GM23338 (cell line): ENCODE data around the gene ERMN. TPM values are rescaled to one million over a fixed set of nuclear protein-coding genes. Genes with fewer than 3 reads are reported as not detected.

Source experiments
- ATAC-seq: fragments of 200-7000 bp; cut with Tn5 transposase; 3 replicates; pipeline ENCODE4 v1.9.1; 2020
- DNase-seq: peaks from one replicate; pipeline ENCODE4 v3.0.0-alpha.2; 2015; ENCODE audit warnings: low spot score
- H2AFZ ChIP-seq: fragments of 200-600 bp; sonication (generic); 2 replicates; pipeline ENCODE4 v1.8.0; 2016; ENCODE audit warnings: antibody characterized with exemption, mild to moderate bottlenecking, moderate library complexity
- H3F3A ChIP-seq: fragments of 200-600 bp; sonication (generic); replicated peaks from 2 replicates; pipeline ENCODE4 v1.8.0; 2017; ENCODE audit warnings: antibody characterized with exemption, mixed run types, low read depth
- H3K27ac ChIP-seq: fragments of 200-600 bp; sonication (generic); 2 replicates; pipeline ENCODE4 v1.6.1; 2016; ENCODE audit warnings: low read depth
- H3K27me3 ChIP-seq: fragments of 200-600 bp; sonication (generic); 2 replicates; pipeline ENCODE4 v1.8.0; 2016; ENCODE audit warnings: mild to moderate bottlenecking, mixed run types, moderate library complexity; ENCODE audit not compliant: insufficient read depth
- H3K36me3 ChIP-seq: fragments of 200-600 bp; sonication (generic); 2 replicates; pipeline ENCODE4 v1.8.0; 2016; ENCODE audit warnings: mild to moderate bottlenecking; ENCODE audit not compliant: insufficient read depth
- H3K4me1 ChIP-seq: fragments of 200-600 bp; sonication (generic); 2 replicates; pipeline ENCODE4 v1.8.0; 2016; ENCODE audit warnings: mild to moderate bottlenecking, moderate library complexity; ENCODE audit not compliant: insufficient read depth
- H3K4me2 ChIP-seq: fragments of 200-600 bp; sonication (generic); 2 replicates; pipeline ENCODE4 v1.7.1; 2017; ENCODE audit warnings: mixed run types
- H3K4me3 ChIP-seq: fragments of 200-600 bp; sonication (generic); 2 replicates; pipeline ENCODE4 v1.6.1; 2016; ENCODE audit warnings: mixed run types
- H3K79me2 ChIP-seq: fragments of 200-600 bp; sonication (generic); replicated peaks from 2 replicates; pipeline ENCODE4 v1.8.0; 2017; ENCODE audit warnings: mild to moderate bottlenecking; ENCODE audit not compliant: insufficient read depth
- H3K9me2 ChIP-seq: fragments of 200-600 bp; sonication (generic); 2 replicates; pipeline ENCODE4 v1.8.0; 2017; ENCODE audit not compliant: insufficient read depth
- H4K20me1 ChIP-seq: fragments of 200-600 bp; sonication (generic); replicated peaks from 2 replicates; pipeline ENCODE4 v1.8.0; 2017; ENCODE audit warnings: mild to moderate bottlenecking; ENCODE audit not compliant: insufficient read depth
- H3K27ac Mint-ChIP-seq: 2 replicates; pipeline ENCODE4 v1.8.0; 2020; ENCODE audit warnings: inconsistent platforms, mild to moderate bottlenecking, moderate library complexity, mixed read lengths
- H3K27me3 Mint-ChIP-seq: 3 replicates; pipeline ENCODE4 v1.8.0; 2022; ENCODE audit warnings: low read depth, mild to moderate bottlenecking, moderate library complexity, mixed read lengths, inconsistent platforms; ENCODE audit not compliant: insufficient read depth, poor library complexity
- H3K36me3 Mint-ChIP-seq: 3 replicates; pipeline ENCODE4 v1.8.0; 2021; ENCODE audit warnings: low read depth, mild to moderate bottlenecking, inconsistent platforms, moderate library complexity, mixed read lengths
- H3K4me1 Mint-ChIP-seq: 3 replicates; pipeline ENCODE4 v1.8.0; 2020; ENCODE audit warnings: mild to moderate bottlenecking, inconsistent platforms, mixed read lengths
- H3K4me3 Mint-ChIP-seq: 3 replicates; pipeline ENCODE4 v1.8.0; 2021; ENCODE audit warnings: moderate library complexity, mild to moderate bottlenecking, inconsistent platforms, mixed read lengths
- H3K9me3 Mint-ChIP-seq: 3 replicates; pipeline ENCODE4 v1.8.0; 2020; ENCODE audit warnings: moderate library complexity, mild to moderate bottlenecking, inconsistent platforms, mixed read lengths
- CREB1 ChIP-seq: fragments of 250-450 bp; sonication (Bioruptor Pico); IDR thresholded peaks from 2 replicates; pipeline ENCODE4 v1.5.0; 2020; ENCODE audit warnings: low read depth, mild to moderate bottlenecking, moderate library complexity
- EZH2 ChIP-seq: fragments of 200-600 bp; sonication (generic); IDR thresholded peaks from one replicate; pipeline ENCODE4 v1.8.0; 2017; ENCODE audit warnings: antibody characterized with exemption, mild to moderate bottlenecking, low read depth; ENCODE audit not compliant: unreplicated experiment
- EZH2phosphoT487 ChIP-seq: fragments of 200-600 bp; sonication (generic); IDR thresholded peaks from one replicate; pipeline ENCODE4 v1.8.1; 2018; ENCODE audit warnings: antibody characterized with exemption; ENCODE audit not compliant: unreplicated experiment
- JUNB ChIP-seq: IDR thresholded peaks from one replicate; pipeline ENCODE4 v1.6.1; 2016; ENCODE audit warnings: antibody characterized with exemption; ENCODE audit not compliant: unreplicated experiment
- STAT1 ChIP-seq: IDR thresholded peaks from one replicate; pipeline ENCODE4 v1.6.1; 2016; ENCODE audit warnings: antibody characterized with exemption; ENCODE audit not compliant: unreplicated experiment
- ZNF114 ChIP-seq: fragments of 250-450 bp; sonication (Bioruptor Pico); IDR thresholded peaks from 2 replicates; pipeline ENCODE4 v1.5.0; 2020; ENCODE audit warnings: mild to moderate bottlenecking, moderate library complexity
- ZNF331 ChIP-seq: fragments of 250-450 bp; sonication (Bioruptor Pico); IDR thresholded peaks from 2 replicates; pipeline ENCODE4 v1.5.0; 2020; ENCODE audit warnings: low read depth, mild to moderate bottlenecking, moderate library complexity
- polyA plus RNA-seq: library from polyadenylated mRNA; unstranded; fragments of >200 nt; fragmentation: Nextera tagmentation; extraction: Ambion mirVana; gene quantifications from 2 replicates; pipeline ENCODE4 v1.2.1, GENCODE V29; 2016
- total RNA-seq: library from RNA; depleted of rRNA; stranded (reverse); fragments of >200 nt; shearing (Covaris generic); gene quantifications from 2 replicates; pipeline ENCODE4 v1.2.3, GENCODE V29; 2014
- TF ChIP-seq, protein P1 (sequence below), 2 experiments: fragments of 200-600 bp in 1 of 2; sonication (generic) in 1 of 2; conservative IDR thresholded peaks; 2 replicates each; pipeline versions ENCODE4 v1.5.1 to v1.6.1; 2016 to 2017; ENCODE audit warnings: antibody characterized with exemption in 2 of 2, low read depth in 2 of 2, mild to moderate bottlenecking in 2 of 2, moderate library complexity in 1 of 2
- TF ChIP-seq, protein P2 (sequence below): IDR thresholded peaks from one replicate; pipeline ENCODE4 v1.6.1; 2018; ENCODE audit warnings: antibody characterized with exemption; ENCODE audit not compliant: unreplicated experiment
- TF ChIP-seq, protein P3 (sequence below): IDR thresholded peaks from 2 replicates; pipeline ENCODE4 v1.6.1; 2016; ENCODE audit warnings: antibody characterized with exemption

The ERMN gene
- total and polyA plus RNA-seq, 2 experiments from 2014 or later: 0.35 to 0.44 TPM

DNA sequence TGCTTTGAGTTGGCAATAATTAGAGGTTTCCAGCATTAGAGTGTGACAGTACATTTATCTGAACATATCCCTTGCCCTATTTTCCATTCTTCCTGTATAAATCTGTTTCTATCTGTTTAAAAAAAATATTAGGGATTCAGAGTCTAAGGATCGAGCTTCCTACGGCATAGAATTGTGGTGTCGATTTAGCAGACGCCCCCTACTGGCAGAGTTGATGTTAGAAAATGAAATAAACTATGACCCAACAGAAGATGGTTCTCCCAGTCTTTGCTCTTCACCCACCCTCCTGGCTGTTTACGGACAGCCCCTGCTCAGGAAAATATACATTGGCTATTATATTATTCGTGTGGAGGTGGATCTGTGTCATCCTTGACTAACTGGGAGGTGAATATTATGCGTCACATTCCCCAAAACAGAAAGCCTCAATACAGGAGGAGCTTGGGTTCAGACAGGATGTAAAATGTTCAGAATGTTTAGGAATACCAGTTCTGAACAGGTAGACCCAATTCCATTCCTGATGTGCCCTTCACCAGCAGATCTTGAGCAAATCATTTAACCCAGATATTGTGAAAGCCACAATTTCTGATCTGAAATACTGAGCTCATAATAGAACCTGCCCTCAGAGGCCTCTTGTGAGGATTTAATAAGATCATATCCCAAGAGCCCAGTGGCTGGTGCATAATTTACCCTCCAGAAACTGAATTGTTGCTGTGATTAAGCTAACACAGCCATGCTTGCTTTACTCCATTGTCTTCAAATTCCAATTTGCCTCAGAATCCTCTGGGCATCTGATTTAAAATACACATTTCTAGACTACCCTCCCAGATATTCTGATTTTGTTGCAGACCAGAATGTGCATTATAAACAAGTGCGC, 10.8 kb upstream of the ERMN start:
- TF ChIP-seq JUNB (no peak), EZH2 (no peak)
- TF ChIP-seq, protein P1, sequence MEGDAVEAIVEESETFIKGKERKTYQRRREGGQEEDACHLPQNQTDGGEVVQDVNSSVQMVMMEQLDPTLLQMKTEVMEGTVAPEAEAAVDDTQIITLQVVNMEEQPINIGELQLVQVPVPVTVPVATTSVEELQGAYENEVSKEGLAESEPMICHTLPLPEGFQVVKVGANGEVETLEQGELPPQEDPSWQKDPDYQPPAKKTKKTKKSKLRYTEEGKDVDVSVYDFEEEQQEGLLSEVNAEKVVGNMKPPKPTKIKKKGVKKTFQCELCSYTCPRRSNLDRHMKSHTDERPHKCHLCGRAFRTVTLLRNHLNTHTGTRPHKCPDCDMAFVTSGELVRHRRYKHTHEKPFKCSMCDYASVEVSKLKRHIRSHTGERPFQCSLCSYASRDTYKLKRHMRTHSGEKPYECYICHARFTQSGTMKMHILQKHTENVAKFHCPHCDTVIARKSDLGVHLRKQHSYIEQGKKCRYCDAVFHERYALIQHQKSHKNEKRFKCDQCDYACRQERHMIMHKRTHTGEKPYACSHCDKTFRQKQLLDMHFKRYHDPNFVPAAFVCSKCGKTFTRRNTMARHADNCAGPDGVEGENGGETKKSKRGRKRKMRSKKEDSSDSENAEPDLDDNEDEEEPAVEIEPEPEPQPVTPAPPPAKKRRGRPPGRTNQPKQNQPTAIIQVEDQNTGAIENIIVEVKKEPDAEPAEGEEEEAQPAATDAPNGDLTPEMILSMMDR (conservative IDR thresholded peaks at IDR 0.05; ENCODE audit: low read depth in 2 of 2): peak; percentile 79 to 83
- TF ChIP-seq, protein P2, sequence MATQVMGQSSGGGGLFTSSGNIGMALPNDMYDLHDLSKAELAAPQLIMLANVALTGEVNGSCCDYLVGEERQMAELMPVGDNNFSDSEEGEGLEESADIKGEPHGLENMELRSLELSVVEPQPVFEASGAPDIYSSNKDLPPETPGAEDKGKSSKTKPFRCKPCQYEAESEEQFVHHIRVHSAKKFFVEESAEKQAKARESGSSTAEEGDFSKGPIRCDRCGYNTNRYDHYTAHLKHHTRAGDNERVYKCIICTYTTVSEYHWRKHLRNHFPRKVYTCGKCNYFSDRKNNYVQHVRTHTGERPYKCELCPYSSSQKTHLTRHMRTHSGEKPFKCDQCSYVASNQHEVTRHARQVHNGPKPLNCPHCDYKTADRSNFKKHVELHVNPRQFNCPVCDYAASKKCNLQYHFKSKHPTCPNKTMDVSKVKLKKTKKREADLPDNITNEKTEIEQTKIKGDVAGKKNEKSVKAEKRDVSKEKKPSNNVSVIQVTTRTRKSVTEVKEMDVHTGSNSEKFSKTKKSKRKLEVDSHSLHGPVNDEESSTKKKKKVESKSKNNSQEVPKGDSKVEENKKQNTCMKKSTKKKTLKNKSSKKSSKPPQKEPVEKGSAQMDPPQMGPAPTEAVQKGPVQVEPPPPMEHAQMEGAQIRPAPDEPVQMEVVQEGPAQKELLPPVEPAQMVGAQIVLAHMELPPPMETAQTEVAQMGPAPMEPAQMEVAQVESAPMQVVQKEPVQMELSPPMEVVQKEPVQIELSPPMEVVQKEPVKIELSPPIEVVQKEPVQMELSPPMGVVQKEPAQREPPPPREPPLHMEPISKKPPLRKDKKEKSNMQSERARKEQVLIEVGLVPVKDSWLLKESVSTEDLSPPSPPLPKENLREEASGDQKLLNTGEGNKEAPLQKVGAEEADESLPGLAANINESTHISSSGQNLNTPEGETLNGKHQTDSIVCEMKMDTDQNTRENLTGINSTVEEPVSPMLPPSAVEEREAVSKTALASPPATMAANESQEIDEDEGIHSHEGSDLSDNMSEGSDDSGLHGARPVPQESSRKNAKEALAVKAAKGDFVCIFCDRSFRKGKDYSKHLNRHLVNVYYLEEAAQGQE: no peak
- Histone ChIP-seq H3K4me3 (no peak overlapping the region), H3K79me2 (no peaks in the 10 kb centered on the region), H3K4me1 (no peaks in the 10 kb centered on the region), H2AFZ (no peak overlapping the region), H3K36me3 (no peaks in the 10 kb centered on the region), H3K27ac (no peak overlapping the region), H3K9me2 (peaks cover 5% of the 10 kb centered on the region), H3F3A (no peaks in the 10 kb centered on the region), H3K27me3 (no peaks in the 10 kb centered on the region), H3K4me2 (no peak overlapping the region), H4K20me1 (no peaks in the 10 kb centered on the region)
- Mint-ChIP-seq H3K27me3 (no peaks in the 10 kb centered on the region), H3K36me3 (peaks cover 6% of the 10 kb centered on the region), H3K27ac (no peak overlapping the region), H3K4me1 (peaks cover 13% of the 10 kb centered on the region; the same call in 2 of the 3 replicates), H3K9me3 (peaks cover 6% of the 10 kb centered on the region), H3K4me3 (no peak overlapping the region)
- peak; percentile 82 for DNase-seq
- ATAC-seq: peak; percentile 83

DNA sequence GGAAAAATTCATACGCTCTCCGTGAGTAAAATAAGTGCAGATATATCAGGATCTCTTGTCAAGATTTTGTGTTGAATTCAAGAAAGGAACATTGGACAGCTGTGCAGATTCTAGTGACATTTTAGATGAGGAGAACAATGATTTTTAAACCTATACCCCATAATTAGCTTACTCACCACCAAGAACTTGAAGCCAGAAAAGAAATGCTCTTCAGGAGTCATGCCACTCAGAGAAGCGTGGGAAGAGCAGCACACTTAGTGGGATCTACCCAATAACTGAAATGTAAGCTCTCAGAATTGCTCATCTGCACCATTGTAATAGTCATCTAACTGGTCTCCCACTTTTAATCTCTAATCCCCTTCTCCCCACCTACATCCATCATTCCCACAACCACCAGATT, 9.2 kb upstream of the ERMN start:
- no peak overlapping the region for H3K4me2 ChIP-seq
- no peaks in the 10 kb centered on the region for H3K36me3 ChIP-seq
- H3K79me2 ChIP-seq: no peaks in the 10 kb centered on the region
- no peaks in the 10 kb centered on the region for H3K4me1 ChIP-seq
- peaks cover 6% of the 10 kb centered on the region; the same call in 2 of the 3 replicates for H3K4me1 Mint-ChIP-seq
- no peaks in the 10 kb centered on the region for H3K36me3 Mint-ChIP-seq
- no peak overlapping the region for H3K27ac Mint-ChIP-seq
- H3K27ac ChIP-seq: no peak overlapping the region
- ATAC-seq (no peak), DNase-seq (no peak)
- no peaks in the 10 kb centered on the region for H4K20me1 ChIP-seq
- no peaks in the 10 kb centered on the region for H3K9me2 ChIP-seq
- H3F3A ChIP-seq: no peaks in the 10 kb centered on the region
- no peaks in the 10 kb centered on the region for H3K27me3 ChIP-seq
- no peaks in the 10 kb centered on the region for H3K27me3 Mint-ChIP-seq
- H3K4me3 Mint-ChIP-seq: no peak overlapping the region
- no peak overlapping the region for H2AFZ ChIP-seq
- H3K4me3 ChIP-seq: no peak overlapping the region
- no peaks in the 10 kb centered on the region for H3K9me3 Mint-ChIP-seq
- TF ChIP-seq, protein P3, sequence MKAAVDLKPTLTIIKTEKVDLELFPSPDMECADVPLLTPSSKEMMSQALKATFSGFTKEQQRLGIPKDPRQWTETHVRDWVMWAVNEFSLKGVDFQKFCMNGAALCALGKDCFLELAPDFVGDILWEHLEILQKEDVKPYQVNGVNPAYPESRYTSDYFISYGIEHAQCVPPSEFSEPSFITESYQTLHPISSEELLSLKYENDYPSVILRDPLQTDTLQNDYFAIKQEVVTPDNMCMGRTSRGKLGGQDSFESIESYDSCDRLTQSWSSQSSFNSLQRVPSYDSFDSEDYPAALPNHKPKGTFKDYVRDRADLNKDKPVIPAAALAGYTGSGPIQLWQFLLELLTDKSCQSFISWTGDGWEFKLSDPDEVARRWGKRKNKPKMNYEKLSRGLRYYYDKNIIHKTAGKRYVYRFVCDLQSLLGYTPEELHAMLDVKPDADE: no peak
- TF ChIP-seq CREB1 (CRISPR knock-in tag) (no peak), ZNF331 (CRISPR knock-in tag) (no peak), ZNF114 (CRISPR knock-in tag) (no peak), EZH2 (no peak), EZH2phosphoT487 (no peak), STAT1 (no peak)
- TF ChIP-seq, protein P1 (conservative IDR thresholded peaks at IDR 0.05; ENCODE audit: low read depth in 2 of 2): no peak
- TF ChIP-seq, protein P2: no peak
